ENCODE data around the gene FGG. TPM values are rescaled to one million over a fixed set of nuclear protein-coding genes. Genes with fewer than 3 reads are reported as not detected.

The FGG gene
- total RNA-seq (0.44 TPM), polyA plus RNA-seq (ENCODE audit: insufficient read depth in 1 of 8, insufficient read length in 8 of 8, low replicate concordance in 1 of 8) (1 to 10 TPM in 2 of 8 donors, under 1 TPM in 2, not detected in 4; 0.09 to 9.7 (median 2.5) TPM)
- long read RNA-seq, donor 1 = 0 reads
- long read RNA-seq, donor 2 = 0 reads
- long read RNA-seq, donor 3 = 0 reads
- long read RNA-seq, donor 4 = 0 reads
- long read RNA-seq, donor 5 = 0 reads
- long read RNA-seq, donor 6, partial matches to known transcripts = 0 of 1 reads
- long read RNA-seq, donor 6, other reads (novel, unspliced or antisense) = 0 of 1 reads
- long read RNA-seq, donor 7 = 0 reads
- long read RNA-seq, donor 8 = 0 reads
- long read RNA-seq, donor 9, partial matches to known transcripts = 0 of 1 reads
- long read RNA-seq, donor 9, other reads (novel, unspliced or antisense) = 0 of 1 reads
- long read RNA-seq, donor 10 = 0 reads
- long read RNA-seq, donor 11, partial matches to known transcripts = 0 of 1 reads
- long read RNA-seq, donor 11, other reads (novel, unspliced or antisense) = 0 of 1 reads

GRCh38 chr4:154612472-154613414, at the start of gene FGG:
Gene FGG (minus strand): TSS chr4:154612656. CDS start chr4:154612609, 47 bp downstream.
- no peak for DNase-seq
- Histone ChIP-seq H3K4me1 (ENCODE audit: control insufficient read depth, insufficient read depth, low read length) (no peaks in the 10 kb centered on the region), H3K27me3 (ENCODE audit: control insufficient read depth, insufficient read depth, low read length) (no peaks in the 10 kb centered on the region), H3K27ac (ENCODE audit: low read length) (no peak within 1 kb of the TSS), H3K36me3 (ENCODE audit: control insufficient read depth, insufficient read depth, low read length) (no peaks in the 10 kb centered on the region), H3K4me3 (ENCODE audit: low read length) (no peak within 1 kb of the TSS), H3K9me3 (replicated peaks; ENCODE audit: control insufficient read depth, low read depth, low read length) (no peaks in the 10 kb centered on the region)
- 70% methylated on average over 5 of the region's 7 CpGs for WGBS (ENCODE audit: insufficient coverage)

GRCh38 chr4:154660052-154660451, 47.6 kb upstream of the FGG start:
- H3K36me3 ChIP-seq (ENCODE audit: control insufficient read depth, insufficient read depth, low read length) = no peaks in the 10 kb centered on the region
- no CpG with 5 or more reads among the region's 3 CpGs for WGBS (ENCODE audit: insufficient coverage)

GRCh38 chr4:154658680-154659405, 46.4 kb upstream of the FGG start:
- H3K27ac ChIP-seq (ENCODE audit: low read length) = peak overlapping the region; percentile 8
- no peaks in the 10 kb centered on the region for H3K36me3 ChIP-seq (ENCODE audit: control insufficient read depth, insufficient read depth, low read length)
- DNase-seq = peak; percentile 41
- no peaks in the 10 kb centered on the region for H3K27me3 ChIP-seq (ENCODE audit: control insufficient read depth, insufficient read depth, low read length)
- 81% methylated on average over 8 of the region's 11 CpGs for WGBS (ENCODE audit: insufficient coverage)
- no peak overlapping the region for H3K4me3 ChIP-seq (ENCODE audit: low read length)
- H3K4me1 ChIP-seq (ENCODE audit: control insufficient read depth, insufficient read depth, low read length) = no peaks in the 10 kb centered on the region
- no peaks in the 10 kb centered on the region for H3K9me3 ChIP-seq (replicated peaks; ENCODE audit: control insufficient read depth, low read depth, low read length)

More at GRCh38 chr4:154660052-154660451, 47.6 kb upstream of the FGG start:
- Histone ChIP-seq H3K27ac (ENCODE audit: low read length) (no peak overlapping the region), H3K27me3 (ENCODE audit: control insufficient read depth, insufficient read depth, low read length) (no peaks in the 10 kb centered on the region), H3K9me3 (replicated peaks; ENCODE audit: control insufficient read depth, low read depth, low read length) (no peaks in the 10 kb centered on the region), H3K4me3 (ENCODE audit: low read length) (no peak overlapping the region), H3K4me1 (ENCODE audit: control insufficient read depth, insufficient read depth, low read length) (no peaks in the 10 kb centered on the region)
- DNase-seq = peak; percentile 95

- WGBS (ENCODE audit: insufficient coverage) = no CpG with 5 or more reads among the region's 2 CpGs
- Histone ChIP-seq H3K4me1 (ENCODE audit: control insufficient read depth, insufficient read depth, low read length) (no peaks in the 10 kb centered on the region), H3K36me3 (ENCODE audit: control insufficient read depth, insufficient read depth, low read length) (no peaks in the 10 kb centered on the region), H3K27ac (ENCODE audit: low read length) (no peak overlapping the region), H3K4me3 (ENCODE audit: low read length) (no peak overlapping the region), H3K9me3 (replicated peaks; ENCODE audit: control insufficient read depth, low read depth, low read length) (no peaks in the 10 kb centered on the region), H3K27me3 (ENCODE audit: control insufficient read depth, insufficient read depth, low read length) (no peaks in the 10 kb centered on the region)
- no peak for DNase-seq
Observed at GRCh38 chr4:154643493-154643892, 31.0 kb upstream of the FGG start.

- Histone ChIP-seq H3K27ac (ENCODE audit: low read length) (no peak overlapping the region), H3K4me1 (ENCODE audit: control insufficient read depth, insufficient read depth, low read length) (no peaks in the 10 kb centered on the region), H3K27me3 (ENCODE audit: control insufficient read depth, insufficient read depth, low read length) (no peaks in the 10 kb centered on the region), H3K36me3 (ENCODE audit: control insufficient read depth, insufficient read depth, low read length) (no peaks in the 10 kb centered on the region), H3K9me3 (replicated peaks; ENCODE audit: control insufficient read depth, low read depth, low read length) (no peaks in the 10 kb centered on the region), H3K4me3 (ENCODE audit: low read length) (no peak overlapping the region)
- 50% methylated on average over 1 of the region's 5 CpGs for WGBS (ENCODE audit: insufficient coverage)
- no peak for DNase-seq
Observed at GRCh38 chr4:154642373-154643009, 30.0 kb upstream of the FGG start.

- Histone ChIP-seq H3K4me3 (ENCODE audit: low read length) (no peak overlapping the region), H3K27me3 (ENCODE audit: control insufficient read depth, insufficient read depth, low read length) (no peaks in the 10 kb centered on the region), H3K27ac (ENCODE audit: low read length) (no peak overlapping the region), H3K4me1 (ENCODE audit: control insufficient read depth, insufficient read depth, low read length) (no peaks in the 10 kb centered on the region), H3K9me3 (replicated peaks; ENCODE audit: control insufficient read depth, low read depth, low read length) (no peaks in the 10 kb centered on the region), H3K36me3 (ENCODE audit: control insufficient read depth, insufficient read depth, low read length) (no peaks in the 10 kb centered on the region)
- WGBS (ENCODE audit: insufficient coverage) = no CpG with 5 or more reads among the region's 4 CpGs
- no peak for DNase-seq
Observed at GRCh38 chr4:154640999-154641398, 28.5 kb upstream of the FGG start.

GRCh38 chr4:154634058-154634457, 21.6 kb upstream of the FGG start:
- no peaks in the 10 kb centered on the region for H3K9me3 ChIP-seq (replicated peaks; ENCODE audit: control insufficient read depth, low read depth, low read length)
- WGBS (ENCODE audit: insufficient coverage) = no CpG with 5 or more reads among the region's 3 CpGs
- H3K27me3 ChIP-seq (ENCODE audit: control insufficient read depth, insufficient read depth, low read length) = no peaks in the 10 kb centered on the region
- H3K4me1 ChIP-seq (ENCODE audit: control insufficient read depth, insufficient read depth, low read length) = no peaks in the 10 kb centered on the region
- H3K4me3 ChIP-seq (ENCODE audit: low read length) = no peak overlapping the region
- no peak for DNase-seq
- no peak overlapping the region for H3K27ac ChIP-seq (ENCODE audit: low read length)
- H3K36me3 ChIP-seq (ENCODE audit: control insufficient read depth, insufficient read depth, low read length) = no peaks in the 10 kb centered on the region

GRCh38 chr4:154631828-154632227, 19.4 kb upstream of the FGG start:
- no peak for DNase-seq
- peaks cover 5% of the 10 kb centered on the region for H3K4me1 ChIP-seq (ENCODE audit: control insufficient read depth, insufficient read depth, low read length)
- no peaks in the 10 kb centered on the region for H3K36me3 ChIP-seq (ENCODE audit: control insufficient read depth, insufficient read depth, low read length)
- H3K27me3 ChIP-seq (ENCODE audit: control insufficient read depth, insufficient read depth, low read length) = peaks cover 7% of the 10 kb centered on the region
- H3K27ac ChIP-seq (ENCODE audit: low read length) = no peak overlapping the region
- no peak overlapping the region for H3K4me3 ChIP-seq (ENCODE audit: low read length)
- no CpG with 5 or more reads among the region's 2 CpGs for WGBS (ENCODE audit: insufficient coverage)
- no peaks in the 10 kb centered on the region for H3K9me3 ChIP-seq (replicated peaks; ENCODE audit: control insufficient read depth, low read depth, low read length)

GRCh38 chr4:154630324-154630723, 17.9 kb upstream of the FGG start:
- no peak overlapping the region for H3K27ac ChIP-seq (ENCODE audit: low read length)
- H3K36me3 ChIP-seq (ENCODE audit: control insufficient read depth, insufficient read depth, low read length) = no peaks in the 10 kb centered on the region
- H3K27me3 ChIP-seq (ENCODE audit: control insufficient read depth, insufficient read depth, low read length) = peaks cover 12% of the 10 kb centered on the region
- H3K4me3 ChIP-seq (ENCODE audit: low read length) = no peak overlapping the region
- peaks cover 7% of the 10 kb centered on the region for H3K4me1 ChIP-seq (ENCODE audit: control insufficient read depth, insufficient read depth, low read length)
- no peaks in the 10 kb centered on the region for H3K9me3 ChIP-seq (replicated peaks; ENCODE audit: control insufficient read depth, low read depth, low read length)
- DNase-seq = no peak

Measured in muscle of leg (tissue), 16 donors.